ENCODE results near the gene TGFB3. TPM values are rescaled to one million over a fixed set of nuclear protein-coding genes. Genes with fewer than 3 reads are reported as not detected.

The TGFB3 gene
- total RNA-seq, 1 donor from 2014 or later = 25.4 TPM

DNA sequence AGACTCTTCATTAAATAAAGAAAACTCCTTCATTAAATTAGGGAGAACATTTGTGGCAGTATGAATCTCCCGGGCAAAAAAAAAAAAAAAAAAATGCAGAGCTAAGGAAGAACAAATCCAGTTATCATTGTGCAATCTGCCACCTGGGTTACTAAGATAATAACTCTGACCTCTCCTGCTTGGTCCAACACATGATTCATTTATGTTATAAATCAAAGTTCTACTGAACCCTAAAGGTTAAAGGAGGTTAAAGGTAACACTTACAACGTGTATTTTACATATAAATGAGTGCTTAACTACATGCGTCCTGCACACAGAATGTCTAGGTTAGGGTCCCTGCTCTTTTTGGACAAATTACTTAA is 4.2 kb downstream of the TGFB3 start:
- Histone ChIP-seq H3K9me3 (no peaks in the 10 kb centered on the region), H3K36me3 (no peaks in the 10 kb centered on the region), H3K27ac (no peak overlapping the region), H3K4me1 (peaks cover 22% of the 10 kb centered on the region), H3K4me3 (no peak overlapping the region), H3K27me3 (no peaks in the 10 kb centered on the region)
- TF ChIP-seq, protein P1, sequence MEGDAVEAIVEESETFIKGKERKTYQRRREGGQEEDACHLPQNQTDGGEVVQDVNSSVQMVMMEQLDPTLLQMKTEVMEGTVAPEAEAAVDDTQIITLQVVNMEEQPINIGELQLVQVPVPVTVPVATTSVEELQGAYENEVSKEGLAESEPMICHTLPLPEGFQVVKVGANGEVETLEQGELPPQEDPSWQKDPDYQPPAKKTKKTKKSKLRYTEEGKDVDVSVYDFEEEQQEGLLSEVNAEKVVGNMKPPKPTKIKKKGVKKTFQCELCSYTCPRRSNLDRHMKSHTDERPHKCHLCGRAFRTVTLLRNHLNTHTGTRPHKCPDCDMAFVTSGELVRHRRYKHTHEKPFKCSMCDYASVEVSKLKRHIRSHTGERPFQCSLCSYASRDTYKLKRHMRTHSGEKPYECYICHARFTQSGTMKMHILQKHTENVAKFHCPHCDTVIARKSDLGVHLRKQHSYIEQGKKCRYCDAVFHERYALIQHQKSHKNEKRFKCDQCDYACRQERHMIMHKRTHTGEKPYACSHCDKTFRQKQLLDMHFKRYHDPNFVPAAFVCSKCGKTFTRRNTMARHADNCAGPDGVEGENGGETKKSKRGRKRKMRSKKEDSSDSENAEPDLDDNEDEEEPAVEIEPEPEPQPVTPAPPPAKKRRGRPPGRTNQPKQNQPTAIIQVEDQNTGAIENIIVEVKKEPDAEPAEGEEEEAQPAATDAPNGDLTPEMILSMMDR (IDR thresholded peaks at IDR 0.05) = no peak
- DNase-seq = no peak
- ATAC-seq = no peak
- intact Hi-C loops (cut with DNase I) = loop anchor here (5.0 kb wide), 1 partner anchor 70 kb away; no protein-coding TSS in a partner anchor

DNA sequence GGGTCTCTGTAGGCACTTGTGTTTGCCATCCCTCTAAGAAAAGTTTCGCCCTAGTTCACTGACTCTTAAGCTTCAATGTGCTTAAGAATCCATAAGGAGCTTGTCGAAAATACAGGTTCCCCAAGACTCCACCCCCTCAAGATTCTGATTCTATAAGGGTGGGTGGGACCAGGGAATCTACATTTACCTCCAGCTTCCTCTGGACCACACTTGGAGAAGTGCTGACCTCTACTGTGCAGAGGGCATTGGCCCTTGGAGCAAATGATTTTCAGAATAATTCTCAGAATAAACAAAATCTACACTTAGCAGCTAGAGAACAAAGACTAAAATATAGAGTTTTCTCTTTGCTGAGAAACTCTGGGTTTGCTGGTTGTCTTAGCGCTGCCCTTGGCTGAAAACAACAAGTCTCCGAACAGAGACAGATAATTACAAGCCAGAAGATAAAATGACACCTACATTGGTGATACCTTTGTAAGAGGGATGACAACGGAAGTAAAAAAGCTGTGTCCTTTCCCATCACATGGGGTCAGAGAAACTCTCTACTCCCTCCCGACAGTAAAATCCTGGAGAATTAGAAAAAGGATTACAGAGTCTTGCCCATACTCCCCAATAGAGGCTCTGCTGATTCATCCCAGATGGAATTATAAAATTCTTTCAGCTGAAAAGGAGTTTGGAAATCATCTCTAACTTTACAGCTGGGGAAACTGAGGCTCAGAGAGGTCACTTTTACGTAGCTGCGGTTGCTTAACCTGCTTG is 4.8 kb downstream of the TGFB3 start:
- Histone ChIP-seq H3K27me3 (no peaks in the 10 kb centered on the region), H3K36me3 (no peaks in the 10 kb centered on the region), H3K4me1 (peaks cover 22% of the 10 kb centered on the region), H3K27ac (no peak overlapping the region), H3K9me3 (no peaks in the 10 kb centered on the region), H3K4me3 (no peak overlapping the region)
- intact Hi-C loops (cut with DNase I) = loop anchor here (5.0 kb wide), 1 partner anchor 70 kb away; no protein-coding TSS in a partner anchor
- TF ChIP-seq, protein P1 (IDR thresholded peaks at IDR 0.05) = no peak
- no peak for DNase-seq
- ATAC-seq = no peak

DNA sequence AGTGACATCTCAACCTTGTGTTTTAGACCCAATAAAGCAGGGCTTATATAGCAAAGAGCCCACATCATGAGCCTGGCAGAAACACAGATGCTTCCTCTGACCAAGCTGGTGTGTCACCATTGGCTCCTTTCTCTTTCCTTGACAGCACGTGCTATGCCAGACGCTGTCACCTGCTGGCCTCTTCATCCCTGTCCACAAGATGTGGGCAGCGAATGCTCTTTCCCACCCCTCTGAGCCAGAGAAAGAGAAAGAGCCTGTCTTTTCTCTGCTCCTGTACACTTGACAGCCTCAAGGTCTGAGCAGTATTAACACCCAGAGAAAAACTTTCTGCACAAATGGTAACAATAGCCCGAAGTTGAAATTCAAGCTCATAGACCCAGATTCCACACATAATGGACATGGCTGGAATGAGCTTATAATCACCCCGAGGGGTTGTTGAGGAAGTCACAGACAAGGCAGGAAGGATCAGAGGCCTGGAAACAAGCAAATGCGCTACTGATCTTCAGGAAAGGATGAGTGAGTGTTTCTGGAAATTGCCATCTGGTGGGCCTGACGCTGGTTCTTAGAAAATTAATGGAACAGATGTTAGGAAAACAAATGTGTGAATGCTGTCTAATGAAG is 8.9 kb downstream of the TGFB3 start:
- no peaks in the 10 kb centered on the region for H3K9me3 ChIP-seq
- no peak overlapping the region for H3K4me3 ChIP-seq
- intact Hi-C loops (cut with DNase I) = no loop called here
- no peaks in the 10 kb centered on the region for H3K27me3 ChIP-seq
- DNase-seq = no peak
- TF ChIP-seq, protein P1 (IDR thresholded peaks at IDR 0.05) = no peak
- no peaks in the 10 kb centered on the region for H3K36me3 ChIP-seq
- ATAC-seq = no peak
- H3K4me1 ChIP-seq = no peaks in the 10 kb centered on the region
- no peak overlapping the region for H3K27ac ChIP-seq

DNA sequence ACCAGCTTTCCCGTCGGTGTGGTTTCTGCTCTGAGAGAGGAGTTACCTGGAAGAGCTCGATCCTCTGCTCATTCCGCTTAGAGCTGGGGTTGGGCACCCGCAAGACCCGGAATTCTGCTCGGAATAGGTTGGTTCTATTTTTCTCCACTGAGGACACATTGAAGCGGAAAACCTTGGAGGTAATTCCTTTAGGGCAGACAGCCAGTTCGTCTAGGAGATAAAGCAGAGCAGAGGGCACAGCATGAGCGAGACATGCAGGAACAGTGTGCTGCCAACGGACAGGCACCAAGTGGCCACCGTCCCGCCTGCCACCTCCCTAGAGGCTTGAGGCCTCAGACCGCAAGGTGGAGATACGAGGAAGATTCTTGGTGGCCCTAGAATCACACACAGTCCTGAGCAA is 10.3 kb downstream of the TGFB3 start:
- TF ChIP-seq, protein P1 (IDR thresholded peaks at IDR 0.05) = no peak
- no peak overlapping the region for H3K4me3 ChIP-seq
- H3K4me1 ChIP-seq = no peaks in the 10 kb centered on the region
- no peak for ATAC-seq
- intact Hi-C loops (cut with DNase I) = no loop called here
- no peak for DNase-seq
- no peaks in the 10 kb centered on the region for H3K9me3 ChIP-seq
- H3K27ac ChIP-seq = no peak overlapping the region
- no peaks in the 10 kb centered on the region for H3K27me3 ChIP-seq
- no peaks in the 10 kb centered on the region for H3K36me3 ChIP-seq

DNA sequence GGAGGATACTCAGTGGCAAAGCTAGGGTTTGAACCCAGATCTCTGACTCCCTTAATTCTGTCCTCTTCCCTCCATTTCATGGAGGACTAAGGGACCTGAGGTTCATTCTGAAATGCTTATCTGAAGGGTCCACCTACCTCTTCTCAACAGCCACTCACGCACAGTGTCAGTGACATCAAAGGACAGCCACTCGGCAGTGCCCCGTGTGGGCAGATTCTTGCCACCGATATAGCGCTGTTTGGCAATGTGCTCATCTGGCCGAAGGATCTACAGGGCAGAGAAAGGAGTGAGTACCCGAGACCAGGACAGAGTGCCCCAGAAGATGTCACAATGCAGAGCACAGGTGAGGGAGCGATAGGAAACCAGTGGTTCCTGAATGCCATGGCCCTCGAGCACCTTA is 10.8 kb downstream of the TGFB3 start:
- Histone ChIP-seq H3K36me3 (no peaks in the 10 kb centered on the region), H3K4me1 (no peaks in the 10 kb centered on the region), H3K9me3 (no peaks in the 10 kb centered on the region), H3K27me3 (no peaks in the 10 kb centered on the region), H3K27ac (no peak overlapping the region), H3K4me3 (no peak overlapping the region)
- ATAC-seq = no peak
- no peak for DNase-seq
- intact Hi-C loops (cut with DNase I) = no loop called here
- TF ChIP-seq, protein P1 (IDR thresholded peaks at IDR 0.05) = no peak
